ENCODE measurements around the gene BSG.
"Not testable (repeated sequence)": the region's sequence is repeated elsewhere in the genome, so short reads cannot be mapped to it uniquely, and the experiment has no call there.

BSG gene

GRCh38 chr19:588741-589692, 16.6 kb downstream of the BSG start:
- FAIRE-seq: no peak

DNA sequence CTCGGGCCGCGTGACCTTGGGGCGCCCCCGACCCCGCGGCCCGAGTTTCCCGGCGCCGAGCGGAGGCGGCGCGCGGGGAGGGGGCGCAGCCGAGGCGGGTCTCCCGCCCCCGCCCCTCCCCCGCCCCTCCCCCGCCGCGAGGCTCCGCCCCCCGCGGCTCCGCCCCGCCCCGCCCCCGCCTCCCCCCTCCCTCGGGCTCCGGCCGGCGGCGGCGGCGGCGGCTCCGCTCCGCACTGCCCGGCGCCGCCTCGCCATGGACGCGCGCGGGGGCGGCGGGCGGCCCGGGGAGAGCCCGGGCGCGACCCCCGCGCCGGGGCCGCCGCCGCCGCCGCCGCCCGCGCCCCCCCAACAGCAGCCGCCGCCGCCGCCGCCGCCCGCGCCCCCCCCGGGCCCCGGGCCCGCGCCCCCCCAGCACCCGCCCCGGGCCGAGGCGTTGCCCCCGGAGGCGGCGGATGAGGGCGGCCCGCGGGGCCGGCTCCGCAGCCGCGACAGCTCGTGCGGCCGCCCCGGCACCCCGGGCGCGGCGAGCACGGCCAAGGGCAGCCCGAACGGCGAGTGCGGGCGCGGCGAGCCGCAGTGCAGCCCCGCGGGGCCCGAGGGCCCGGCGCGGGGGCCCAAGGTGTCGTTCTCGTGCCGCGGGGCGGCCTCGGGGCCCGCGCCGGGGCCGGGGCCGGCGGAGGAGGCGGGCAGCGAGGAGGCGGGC, 17.4 kb downstream of the BSG start, which contains the start of gene HCN2:
TSS of gene HCN2 (plus strand) at position 189 of the 703 bp plus-strand sequence. CDS start at position 254, 65 bp downstream.
- FAIRE-seq: no peak

DNA sequence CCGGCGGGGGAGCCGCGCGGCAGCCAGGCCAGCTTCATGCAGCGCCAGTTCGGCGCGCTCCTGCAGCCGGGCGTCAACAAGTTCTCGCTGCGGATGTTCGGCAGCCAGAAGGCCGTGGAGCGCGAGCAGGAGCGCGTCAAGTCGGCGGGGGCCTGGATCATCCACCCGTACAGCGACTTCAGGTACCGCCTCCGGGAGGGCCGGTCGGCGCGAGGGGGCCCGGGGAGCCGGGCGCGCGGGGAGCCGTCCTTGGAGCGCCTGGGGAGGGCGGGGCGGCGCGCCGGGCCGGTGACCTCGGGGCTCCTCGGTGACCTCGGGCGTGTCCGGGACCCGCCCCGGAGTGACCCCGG, 18.0 kb downstream of the BSG start:
- FAIRE-seq: no peak

GRCh38 chr19:590750-591098, 18.3 kb downstream of the BSG start:
- FAIRE-seq: no peak

- no peak for FAIRE-seq
Observed at GRCh38 chr19:591099-591958, 18.9 kb downstream of the BSG start.

- no peak for FAIRE-seq
Observed at GRCh38 chr19:592101-592500, 19.7 kb downstream of the BSG start.

GRCh38 chr19:593055-593454, 20.7 kb downstream of the BSG start:
- FAIRE-seq: no peak

DNA sequence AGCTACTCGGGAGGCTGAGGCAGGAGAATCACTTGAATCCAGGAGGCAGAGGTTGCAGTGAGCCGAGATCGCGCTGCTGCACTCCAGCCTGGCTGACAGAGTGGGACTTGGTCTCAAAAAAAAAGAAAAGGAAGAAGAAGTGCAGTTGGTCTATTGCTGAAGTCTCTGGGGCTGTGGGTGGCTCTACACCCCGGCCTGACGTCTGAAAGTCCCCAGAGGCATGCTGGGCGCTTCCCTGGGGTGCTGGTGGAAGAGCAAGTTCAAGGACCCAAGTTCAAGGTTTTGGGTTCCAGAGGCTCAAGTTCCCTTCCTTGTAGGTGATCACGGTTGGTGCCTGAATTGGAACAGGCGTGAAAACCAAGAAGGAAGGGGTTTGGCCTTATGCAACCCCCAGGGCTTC, 21.1 kb downstream of the BSG start:
- FAIRE-seq: no peak

DNA sequence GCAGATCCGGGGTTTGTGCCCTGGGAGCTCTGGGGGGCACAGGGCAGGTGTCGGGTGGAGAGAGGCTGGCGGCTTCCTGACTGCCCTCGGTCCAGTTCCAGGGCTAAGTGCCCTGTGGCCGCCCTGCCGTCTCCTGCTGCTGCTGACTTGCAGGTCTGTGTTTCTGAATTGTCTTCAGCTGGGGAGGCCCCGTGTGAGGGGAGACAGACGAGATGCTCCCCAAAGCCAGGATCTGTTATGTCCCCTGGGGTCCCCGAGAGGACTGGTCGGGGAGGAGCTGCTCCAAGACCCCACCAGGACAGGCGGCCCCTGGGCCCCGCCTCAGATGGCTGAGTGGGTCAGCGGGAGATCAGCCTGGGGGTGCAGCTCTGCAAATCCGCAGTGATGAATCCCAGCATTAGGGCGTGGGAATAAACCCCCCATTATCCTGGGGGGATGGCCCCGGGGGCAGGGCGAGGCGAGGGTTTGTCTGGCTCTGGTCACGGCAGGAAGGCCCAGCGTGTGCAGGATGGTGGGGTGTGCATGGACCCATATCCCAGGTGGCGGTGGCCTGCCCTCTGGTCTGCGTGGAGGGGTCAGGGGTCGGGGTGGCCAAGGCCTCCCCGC, 22.0 kb downstream of the BSG start:
- no peak for FAIRE-seq

- no peak for FAIRE-seq
Observed at GRCh38 chr19:595326-596262, 23.2 kb downstream of the BSG start.

DNA sequence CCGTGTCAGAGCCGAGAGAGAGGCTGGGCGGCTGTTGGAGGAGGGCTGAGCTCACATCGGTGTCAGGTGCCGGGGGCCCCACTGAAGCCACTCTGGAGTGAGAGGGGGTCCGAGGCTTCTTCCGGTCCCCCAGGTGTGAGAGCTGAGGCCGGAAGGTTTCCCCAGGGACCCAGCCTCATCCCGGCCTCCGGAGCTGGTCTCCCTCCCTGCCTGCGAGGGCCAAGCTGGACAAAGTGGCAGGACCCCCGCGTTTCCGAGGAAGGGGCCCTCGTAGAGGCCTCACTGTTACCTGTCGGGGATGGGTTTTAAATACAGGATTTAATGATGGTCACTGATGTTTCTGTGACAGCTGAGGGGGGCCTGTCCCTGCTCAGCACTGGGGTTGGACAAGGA, 23.9 kb downstream of the BSG start:
- FAIRE-seq: no peak

GRCh38 chr19:597406-598315, 25.3 kb downstream of the BSG start:
- FAIRE-seq: no peak

DNA sequence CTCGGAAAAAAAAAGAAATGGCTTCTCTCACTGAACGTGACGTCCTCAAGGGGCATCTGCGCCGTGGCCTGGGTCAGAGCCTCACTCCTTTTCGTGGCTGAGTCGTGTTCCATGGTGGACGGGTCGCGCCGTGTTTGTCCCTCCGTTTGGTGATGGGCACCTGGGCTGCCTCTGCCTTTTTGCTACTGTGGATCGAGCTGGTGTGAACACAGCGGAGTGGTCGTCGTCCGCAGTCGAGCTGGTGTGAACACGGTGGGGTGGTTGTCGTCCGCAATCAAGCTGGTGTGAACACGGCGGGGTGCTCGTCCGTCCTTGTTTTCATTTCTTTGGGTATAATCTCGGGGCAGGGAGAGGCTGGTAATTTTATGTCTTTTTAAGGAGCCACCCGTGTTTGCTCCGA, 28.9 kb downstream of the BSG start:
- no peak for FAIRE-seq

GRCh38 chr19:601790-602189, 29.4 kb downstream of the BSG start:
- no peak for FAIRE-seq

DNA sequence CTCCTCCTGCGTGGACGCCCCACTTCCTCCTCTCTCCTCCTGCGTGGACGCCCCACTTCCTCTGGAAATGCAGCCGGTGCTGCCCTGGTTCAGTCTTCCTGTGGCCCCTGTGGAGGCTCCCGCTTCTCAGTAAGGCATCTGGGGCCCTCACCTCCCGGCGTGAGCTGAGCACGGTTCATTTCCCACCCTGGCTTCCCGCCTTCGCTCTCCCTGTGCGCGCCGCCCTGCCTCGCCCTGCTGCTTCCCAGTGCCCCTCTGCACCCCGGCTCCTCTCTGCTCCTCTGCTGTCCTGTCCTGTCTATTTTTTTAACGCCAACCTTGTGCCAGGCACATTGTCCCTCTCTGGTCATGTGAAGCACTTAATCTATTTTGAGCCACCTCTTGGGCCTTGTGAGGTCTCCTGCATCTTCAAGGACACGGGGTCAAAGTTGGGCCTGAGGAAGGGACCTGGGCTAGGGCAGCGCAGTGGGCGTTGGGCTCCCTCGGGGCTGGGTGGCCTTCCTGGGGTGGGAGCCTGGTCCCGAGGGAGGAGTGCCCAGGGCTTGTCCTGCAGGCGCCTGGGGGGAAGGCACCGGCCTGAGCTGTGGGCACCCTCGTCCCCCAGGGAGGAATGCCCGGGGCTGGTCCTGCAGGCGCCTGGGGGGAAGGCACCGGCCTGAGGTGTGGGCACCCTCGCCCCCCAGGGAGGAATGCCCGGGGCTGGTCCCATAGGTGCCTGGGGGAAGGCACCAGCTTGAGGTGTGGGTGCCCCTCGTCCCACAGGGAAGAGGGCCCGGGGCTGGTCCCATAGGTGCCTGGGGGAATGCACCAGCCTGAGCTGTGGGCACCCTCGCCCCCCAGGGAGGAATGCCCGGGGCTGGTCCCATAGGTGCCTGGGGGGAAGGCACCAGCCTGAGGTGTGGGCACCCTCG, 30.2 kb downstream of the BSG start:
- no peak for FAIRE-seq

- FAIRE-seq: not testable (repeated sequence)
Observed at GRCh38 chr19:603302-603639, 30.9 kb downstream of the BSG start.

DNA sequence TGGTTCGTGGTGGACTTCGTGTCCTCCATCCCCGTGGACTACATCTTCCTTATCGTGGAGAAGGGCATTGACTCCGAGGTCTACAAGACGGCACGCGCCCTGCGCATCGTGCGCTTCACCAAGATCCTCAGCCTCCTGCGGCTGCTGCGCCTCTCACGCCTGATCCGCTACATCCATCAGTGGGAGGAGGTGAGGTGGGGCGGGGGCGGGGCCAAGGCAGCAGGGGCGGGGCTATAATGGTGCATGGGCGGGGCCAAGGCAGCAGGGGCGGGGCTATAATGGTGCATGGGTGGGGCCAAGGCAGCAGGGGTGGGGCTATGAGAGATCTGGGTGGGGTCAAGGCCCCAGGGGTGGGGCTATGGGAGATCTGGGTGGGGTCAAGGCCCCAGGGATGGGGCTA, 31.4 kb downstream of the BSG start:
- not testable (repeated sequence) for FAIRE-seq

DNA sequence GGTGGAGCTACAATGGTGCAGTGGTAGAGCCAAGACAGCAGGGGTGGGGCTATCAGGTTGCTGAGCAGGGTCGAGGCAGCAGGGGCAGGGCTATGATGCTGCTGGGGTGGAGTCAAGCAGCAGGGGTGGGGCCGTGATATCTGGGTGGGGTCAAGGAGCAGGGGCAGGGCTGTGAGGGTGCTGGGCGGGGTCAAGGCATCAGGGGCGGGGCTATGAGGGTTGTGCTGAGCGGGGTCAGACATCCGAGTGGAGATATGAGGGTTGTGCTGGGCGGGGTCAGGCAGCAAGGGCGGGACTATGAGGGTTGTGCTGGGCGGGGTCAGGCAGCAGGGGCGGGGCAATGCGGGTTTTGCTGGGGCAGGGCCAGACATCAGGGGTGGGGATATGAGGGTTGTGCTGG, 32.0 kb downstream of the BSG start:
- no peak for FAIRE-seq
